Measurements from ENCODE around the gene ZNF738. TPM values are rescaled to one million over a fixed set of nuclear protein-coding genes. Genes with fewer than 3 reads are reported as not detected.

The ZNF738 gene
- total RNA-seq, result 1.2 and 3.4 TPM in 2 replicates

DNA sequence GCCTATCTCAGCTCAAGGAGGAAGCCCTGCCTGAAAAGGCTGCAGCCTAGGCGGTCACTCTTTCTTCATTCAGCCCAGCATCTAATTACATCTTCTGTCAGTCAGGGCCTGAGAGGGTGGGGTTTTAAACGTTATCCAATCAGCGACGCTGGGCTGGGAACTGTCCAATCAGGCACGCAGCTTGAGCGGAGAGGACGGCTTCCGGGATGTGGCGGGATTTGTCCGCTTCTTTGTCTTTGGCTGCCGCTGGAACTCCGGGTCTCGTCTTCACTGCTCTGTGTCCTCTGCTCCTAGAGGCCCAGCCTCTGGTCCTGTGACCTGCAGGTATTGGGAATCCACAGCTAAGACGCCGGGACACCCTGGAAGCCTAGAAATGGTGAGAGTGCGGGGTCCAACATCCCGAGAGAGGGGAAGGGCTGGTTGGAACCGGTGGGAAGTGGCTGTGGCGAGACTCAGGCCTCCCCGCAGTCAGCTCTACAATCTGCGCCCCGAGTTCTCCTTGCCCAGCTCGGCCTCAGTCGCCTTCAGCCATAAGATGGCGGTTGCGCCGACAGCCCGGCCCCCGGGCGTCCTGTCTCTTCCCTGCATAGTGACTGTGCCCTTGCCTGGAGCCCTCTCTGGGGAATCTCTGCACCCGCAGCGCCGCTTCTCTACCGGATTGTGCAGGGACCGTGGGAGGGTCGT is at the start of gene ZNF738:
Gene ZNF738 (plus strand): TSS at position 233 of the 684 bp plus-strand sequence. CDS start 141 bp downstream, at position 374.

GRCh38 chr19:21328885-21329605 is 29.8 kb upstream of the ZNF738 start, which contains the start of gene ZNF708:
Gene ZNF708 (minus strand): TSS chr19:21329410. CDS start chr19:21329212, 198 bp downstream.

GRCh38 chr19:21396893-21397572 is 38.2 kb downstream of the ZNF738 start, which contains the start of gene ZNF493:
Gene ZNF493 (plus strand): TSS chr19:21397133. CDS start chr19:21397238, 105 bp downstream.

Other genes starting within 250 kb of the ZNF738 start
- gene ZNF431, start 217.0 kb upstream of the ZNF738 start, total RNA-seq, result 1.1 and 1.3 TPM in 2 replicates
- 1.1 and 4.1 TPM in 2 replicates for gene ZNF708, start 29.6 kb upstream of the ZNF738 start, total RNA-seq
- 2.3 and 3.3 TPM in 2 replicates for gene ZNF493, start 38.1 kb downstream of the ZNF738 start, total RNA-seq
- 3.9 and 6.0 TPM in 2 replicates for gene ZNF429, start 146.6 kb downstream of the ZNF738 start, total RNA-seq